GM20000 (cell line): ENCODE measurements around the gene HOXA9.

Source experiments
- DNase-seq: peaks from one replicate; pipeline ENCODE4 v3.0.0; 2012; ENCODE audit warnings: low spot score
- CTCF ChIP-seq: IDR thresholded peaks from 2 replicates; pipeline ENCODE4 v1.5.1; 2012; ENCODE audit warnings: mild to moderate bottlenecking, control low read depth; ENCODE audit errors: extremely low read depth, missing control alignments

HOXA9 gene

GRCh38 chr7:27199849-27200760 is 34.8 kb upstream of the HOXA9 start, which contains the start of gene HOXA13:
TSS of gene HOXA13 (minus strand) at chr7:27200091. CDS start at chr7:27200077, 14 bp downstream.
- no peak for TF ChIP-seq CTCF
- no peak for DNase-seq

- TF ChIP-seq CTCF: no peak
- DNase-seq: no peak
These were observed 33.8 kb upstream of the HOXA9 start for GRCh38 chr7:27198871-27199801.

- TF ChIP-seq CTCF: no peak
- DNase-seq: no peak
These were observed 33.0 kb upstream of the HOXA9 start for GRCh38 chr7:27198138-27198841.

- no peak for DNase-seq
- TF ChIP-seq CTCF: no peak
These were observed 32.1 kb upstream of the HOXA9 start for GRCh38 chr7:27197137-27198042.

- peak; percentile 62 for TF ChIP-seq CTCF
- peak; percentile 83 for DNase-seq
These were observed 31.0 kb upstream of the HOXA9 start for GRCh38 chr7:27196287-27196767.

GRCh38 chr7:27194686-27195379 is 29.5 kb upstream of the HOXA9 start:
- no peak for DNase-seq
- TF ChIP-seq CTCF: no peak
